Measurements from ENCODE around the gene BAHCC1.

BAHCC1 gene

GRCh38 chr17:81404558-81405165, 9.4 kb downstream of the BAHCC1 start:
- TF ChIP-seq GATA2 (IDR thresholded peaks at IDR 0.05; ENCODE audit: low read depth, low read length) (no peak), GATA3 (IDR thresholded peaks at IDR 0.05; ENCODE audit: low read depth, low read length) (no peak)

DNA sequence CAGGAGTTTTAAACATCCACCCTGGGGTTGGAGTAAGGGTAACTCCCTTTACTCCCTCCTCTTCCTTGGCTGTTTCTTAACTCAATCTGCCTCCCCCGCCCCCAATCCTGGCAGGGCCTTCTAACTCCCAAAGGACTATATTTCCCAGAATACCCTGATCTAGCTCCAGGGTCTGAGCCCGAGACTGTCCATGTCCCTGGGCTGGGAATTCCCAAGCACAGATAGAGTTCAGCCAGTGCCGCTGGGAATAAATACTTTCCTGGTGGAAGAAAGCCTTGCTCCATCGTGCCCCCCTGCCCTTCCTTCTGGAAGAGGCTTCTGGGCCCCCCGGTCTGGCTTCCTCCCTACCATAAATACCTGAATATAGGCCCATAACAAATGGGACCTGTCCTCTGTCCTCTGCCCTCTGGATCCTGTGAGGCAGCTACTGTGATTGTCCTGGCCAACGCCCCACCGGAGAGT, 10.2 kb downstream of the BAHCC1 start:
- no peak for TF ChIP-seq GATA3 (IDR thresholded peaks at IDR 0.05; ENCODE audit: low read depth, low read length)
- no peak for TF ChIP-seq GATA2 (IDR thresholded peaks at IDR 0.05; ENCODE audit: low read depth, low read length)

DNA sequence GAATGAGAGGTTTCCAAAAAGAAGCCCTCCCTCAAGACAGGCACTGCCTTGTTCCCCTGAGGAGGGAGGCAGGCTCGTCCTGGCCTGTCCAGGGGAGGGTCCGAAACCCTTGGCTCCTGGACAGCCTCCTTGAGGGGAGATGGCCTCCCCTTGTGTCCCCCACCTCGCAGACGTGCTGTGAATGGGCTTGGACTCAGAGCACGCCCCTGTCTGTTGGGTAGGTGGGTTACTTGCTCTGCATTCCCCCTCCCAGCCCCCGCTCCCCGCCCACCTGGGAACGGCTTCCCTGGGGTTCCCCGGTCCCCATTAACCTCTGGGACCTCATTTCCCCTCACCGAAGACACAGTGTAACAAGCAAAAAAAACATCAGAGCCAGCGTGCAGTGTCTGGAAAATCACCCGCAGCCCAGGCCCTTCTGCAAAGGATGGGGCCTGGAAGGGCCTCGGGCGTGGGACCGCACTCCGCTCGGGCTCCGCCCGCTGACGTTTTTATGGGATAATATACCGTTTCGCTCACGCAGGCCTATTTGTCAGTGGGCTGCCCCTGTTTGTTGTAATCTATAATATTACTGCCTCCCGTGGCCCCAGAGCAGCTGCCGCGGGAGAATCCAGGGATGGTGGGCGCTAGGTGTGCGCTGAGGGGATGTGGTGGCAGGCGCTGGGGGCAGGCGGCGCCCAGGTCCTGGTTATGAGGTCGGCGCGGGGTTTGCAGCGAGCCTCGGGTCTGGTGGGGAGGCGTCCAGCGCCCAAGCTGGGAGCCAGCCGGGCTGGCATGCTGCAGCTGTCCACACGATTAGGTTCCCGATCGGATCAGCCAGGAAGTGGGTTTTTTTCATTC, 11.1 kb downstream of the BAHCC1 start:
- TF ChIP-seq GATA2 (IDR thresholded peaks at IDR 0.05; ENCODE audit: low read depth, low read length) = peak; percentile 53; the same call in 1 of the 2 replicates
- TF ChIP-seq GATA3 (IDR thresholded peaks at IDR 0.05; ENCODE audit: low read depth, low read length) = no peak

DNA sequence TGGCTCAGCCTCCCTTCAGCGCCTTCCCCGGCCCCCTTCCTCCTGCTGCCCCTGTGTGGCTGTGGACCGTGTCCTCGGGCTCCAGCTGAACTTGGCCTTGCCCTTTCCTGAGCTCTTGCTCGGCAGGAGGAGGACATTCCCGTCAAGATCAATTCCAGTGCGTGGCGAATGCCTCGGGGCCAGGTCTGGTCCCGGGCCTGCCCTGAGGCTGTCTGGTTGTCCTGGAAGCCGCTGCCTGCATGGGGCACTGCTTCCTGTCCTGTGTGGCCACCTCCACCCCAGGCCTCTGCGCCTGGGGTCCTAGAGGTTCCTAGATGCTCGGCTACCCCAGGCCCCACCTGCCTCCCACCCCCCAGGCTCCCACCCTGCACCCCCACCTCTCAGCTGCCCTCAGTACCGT, 12.8 kb downstream of the BAHCC1 start:
- TF ChIP-seq GATA2 (IDR thresholded peaks at IDR 0.05; ENCODE audit: low read depth, low read length) = no peak
- no peak for TF ChIP-seq GATA3 (IDR thresholded peaks at IDR 0.05; ENCODE audit: low read depth, low read length)

- TF ChIP-seq GATA3 (IDR thresholded peaks at IDR 0.05; ENCODE audit: low read depth, low read length) = no peak
- no peak for TF ChIP-seq GATA2 (IDR thresholded peaks at IDR 0.05; ENCODE audit: low read depth, low read length)
Measured at GRCh38 chr17:81409190-81409935, 14.1 kb downstream of the BAHCC1 start.

GRCh38 chr17:81410852-81411251, 15.6 kb downstream of the BAHCC1 start:
- TF ChIP-seq GATA2 (IDR thresholded peaks at IDR 0.05; ENCODE audit: low read depth, low read length) = no peak
- no peak for TF ChIP-seq GATA3 (IDR thresholded peaks at IDR 0.05; ENCODE audit: low read depth, low read length)

DNA sequence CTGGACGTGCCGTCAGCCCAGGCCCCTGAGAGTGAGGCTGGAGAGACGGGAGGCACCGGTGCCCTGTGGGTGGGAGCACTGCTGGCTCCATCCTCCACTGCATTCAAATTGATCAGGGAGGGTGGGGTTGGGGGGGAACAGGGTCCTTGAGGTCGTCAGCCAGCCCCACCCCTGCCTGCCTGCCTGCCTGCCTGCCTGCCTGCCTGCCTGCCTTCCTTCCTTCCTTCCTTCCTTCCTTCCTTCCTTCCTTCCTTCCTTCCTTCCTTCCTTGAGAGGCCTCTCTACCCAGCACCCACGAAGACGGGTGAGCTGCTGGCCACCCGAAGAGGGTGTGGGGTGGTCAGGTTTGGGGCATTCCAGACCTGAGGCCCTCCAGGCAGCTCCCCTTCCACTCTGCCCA, 16.0 kb downstream of the BAHCC1 start:
- no peak for TF ChIP-seq GATA2 (IDR thresholded peaks at IDR 0.05; ENCODE audit: low read depth, low read length)
- no peak for TF ChIP-seq GATA3 (IDR thresholded peaks at IDR 0.05; ENCODE audit: low read depth, low read length)

GRCh38 chr17:81412490-81413093, 17.3 kb downstream of the BAHCC1 start:
- no peak for TF ChIP-seq GATA2 (IDR thresholded peaks at IDR 0.05; ENCODE audit: low read depth, low read length)
- TF ChIP-seq GATA3 (IDR thresholded peaks at IDR 0.05; ENCODE audit: low read depth, low read length) = no peak

DNA sequence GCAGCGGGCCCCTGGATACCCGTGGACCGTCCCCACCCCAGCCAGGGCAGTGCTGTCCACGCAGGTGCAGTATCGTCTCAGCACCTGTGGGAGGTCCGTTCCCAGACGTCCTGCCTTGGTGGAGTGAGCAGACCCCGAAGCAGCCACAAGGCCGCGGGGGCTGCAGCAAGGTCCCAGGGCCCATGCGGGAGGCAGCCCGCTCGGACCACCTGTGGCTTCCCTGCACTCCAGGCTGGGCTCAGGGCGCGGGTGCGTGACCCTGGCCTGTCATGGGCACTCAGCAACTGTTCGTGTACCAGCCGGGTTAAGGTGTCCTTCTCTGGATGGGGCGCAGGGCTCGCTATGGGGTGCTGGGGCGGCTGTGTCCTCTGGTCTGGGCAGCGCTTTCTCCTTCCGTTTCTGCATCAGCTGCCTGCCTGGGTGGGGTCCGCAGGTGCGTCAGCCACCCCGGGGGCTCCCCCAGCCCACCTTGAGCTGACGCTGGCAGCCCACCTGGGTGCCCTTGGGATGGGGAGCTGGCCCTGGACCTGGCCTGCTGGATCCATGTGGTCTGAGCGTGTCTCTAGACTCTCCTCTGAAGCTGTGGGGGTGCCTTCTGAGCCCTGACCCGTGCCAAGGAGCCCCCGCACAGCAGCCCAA, 18.4 kb downstream of the BAHCC1 start:
- no peak for TF ChIP-seq GATA2 (IDR thresholded peaks at IDR 0.05; ENCODE audit: low read depth, low read length)

GRCh38 chr17:81414756-81415516, 19.7 kb downstream of the BAHCC1 start:
- TF ChIP-seq GATA2 (IDR thresholded peaks at IDR 0.05; ENCODE audit: low read depth, low read length) = no peak
- no peak for TF ChIP-seq GATA3 (IDR thresholded peaks at IDR 0.05; ENCODE audit: low read depth, low read length)

DNA sequence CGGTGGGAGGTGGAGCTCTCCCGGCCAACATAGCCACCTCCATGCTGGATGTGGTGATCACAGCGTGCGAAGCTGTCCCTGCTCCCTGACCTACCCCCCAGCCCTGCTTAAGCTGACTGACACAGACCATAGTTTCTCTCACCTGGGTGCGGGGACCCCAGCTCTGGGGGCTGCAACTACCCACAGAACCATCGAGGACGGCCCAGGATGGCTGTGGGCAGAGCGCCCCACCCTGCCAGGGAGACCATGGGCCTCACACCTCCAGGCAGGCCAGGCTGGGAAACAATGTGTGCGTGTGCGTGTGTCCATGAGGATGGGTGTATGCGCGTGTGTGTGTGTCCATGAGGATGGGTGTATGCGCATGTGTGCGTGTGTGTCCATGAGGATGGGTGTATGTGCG, 20.4 kb downstream of the BAHCC1 start:
- no peak for TF ChIP-seq GATA3 (IDR thresholded peaks at IDR 0.05; ENCODE audit: low read depth, low read length)
- TF ChIP-seq GATA2 (IDR thresholded peaks at IDR 0.05; ENCODE audit: low read depth, low read length) = no peak

DNA sequence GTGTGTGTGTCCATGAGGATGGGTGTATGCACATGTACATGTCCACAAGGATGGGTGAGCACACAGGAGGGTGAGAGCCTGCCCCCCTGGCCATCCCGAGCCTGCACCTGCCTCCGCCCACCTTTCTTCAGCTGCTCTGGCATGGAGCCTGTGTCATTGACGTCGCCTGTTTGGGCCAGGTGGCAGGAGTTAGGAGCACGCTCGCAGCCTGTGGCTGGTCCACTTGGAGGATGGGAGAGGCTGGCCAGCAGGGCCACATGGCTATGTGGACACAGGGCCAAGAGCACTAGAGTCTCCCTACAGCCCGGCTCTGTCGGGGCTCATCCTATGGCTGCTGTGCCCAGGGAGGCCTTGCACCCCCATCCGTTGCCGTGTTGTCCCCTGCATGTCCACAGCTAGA, 21.4 kb downstream of the BAHCC1 start:
- TF ChIP-seq GATA3 (IDR thresholded peaks at IDR 0.05; ENCODE audit: low read depth, low read length) (no peak), GATA2 (IDR thresholded peaks at IDR 0.05; ENCODE audit: low read depth, low read length) (no peak)

All from SH-SY5Y (cell line).